ENCODE measurements around the gene PKDCC. TPM values are rescaled to one million over a fixed set of nuclear protein-coding genes. Genes with fewer than 3 reads are reported as not detected.

PKDCC gene, protein sequence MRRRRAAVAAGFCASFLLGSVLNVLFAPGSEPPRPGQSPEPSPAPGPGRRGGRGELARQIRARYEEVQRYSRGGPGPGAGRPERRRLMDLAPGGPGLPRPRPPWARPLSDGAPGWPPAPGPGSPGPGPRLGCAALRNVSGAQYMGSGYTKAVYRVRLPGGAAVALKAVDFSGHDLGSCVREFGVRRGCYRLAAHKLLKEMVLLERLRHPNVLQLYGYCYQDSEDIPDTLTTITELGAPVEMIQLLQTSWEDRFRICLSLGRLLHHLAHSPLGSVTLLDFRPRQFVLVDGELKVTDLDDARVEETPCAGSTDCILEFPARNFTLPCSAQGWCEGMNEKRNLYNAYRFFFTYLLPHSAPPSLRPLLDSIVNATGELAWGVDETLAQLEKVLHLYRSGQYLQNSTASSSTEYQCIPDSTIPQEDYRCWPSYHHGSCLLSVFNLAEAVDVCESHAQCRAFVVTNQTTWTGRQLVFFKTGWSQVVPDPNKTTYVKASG
- total RNA-seq (2014; rRNA removed; shearing (Covaris generic); ENCODE audit: low replicate concordance) = not detected in 2 replicates

GRCh38 chr2:42047488-42048298, at the start of gene PKDCC:
PKDCC (plus strand) TSS chr2:42048021; CDS start chr2:42048200, 179 bp downstream.
- H3K27me3 ChIP-seq (ENCODE audit: low read length) = no peaks in the 10 kb centered on the region
- no peak within 1 kb of the TSS for H3K4me2 ChIP-seq (ENCODE audit: low read depth, low read length, poor library complexity, severe bottlenecking)
- no peak within 1 kb of the TSS for H3K9ac ChIP-seq (ENCODE audit: low read length)
- no peak for DNase-seq
- H3K4me3 ChIP-seq (ENCODE audit: low read length) = no peak within 1 kb of the TSS
- no peaks in the 10 kb centered on the region for H4K20me1 ChIP-seq (ENCODE audit: insufficient read depth, low read depth, low read length)
- H3K9me3 ChIP-seq (ENCODE audit: low read length) = no peaks in the 10 kb centered on the region
- H3K4me1 ChIP-seq (ENCODE audit: low read length) = no peaks in the 10 kb centered on the region
- H2AFZ ChIP-seq (ENCODE audit: low read length) = no peak within 1 kb of the TSS
- H3K27ac ChIP-seq (ENCODE audit: low read length) = no peak within 1 kb of the TSS
- H3K79me2 ChIP-seq (ENCODE audit: low read length) = no peaks in the 10 kb centered on the region
- no peaks in the 10 kb centered on the region for H3K36me3 ChIP-seq (ENCODE audit: insufficient read depth, low read length)
- H3K9me2 ChIP-seq (replicated peaks; ENCODE audit: insufficient read depth, low read length) = no peaks in the 10 kb centered on the region

DNA sequence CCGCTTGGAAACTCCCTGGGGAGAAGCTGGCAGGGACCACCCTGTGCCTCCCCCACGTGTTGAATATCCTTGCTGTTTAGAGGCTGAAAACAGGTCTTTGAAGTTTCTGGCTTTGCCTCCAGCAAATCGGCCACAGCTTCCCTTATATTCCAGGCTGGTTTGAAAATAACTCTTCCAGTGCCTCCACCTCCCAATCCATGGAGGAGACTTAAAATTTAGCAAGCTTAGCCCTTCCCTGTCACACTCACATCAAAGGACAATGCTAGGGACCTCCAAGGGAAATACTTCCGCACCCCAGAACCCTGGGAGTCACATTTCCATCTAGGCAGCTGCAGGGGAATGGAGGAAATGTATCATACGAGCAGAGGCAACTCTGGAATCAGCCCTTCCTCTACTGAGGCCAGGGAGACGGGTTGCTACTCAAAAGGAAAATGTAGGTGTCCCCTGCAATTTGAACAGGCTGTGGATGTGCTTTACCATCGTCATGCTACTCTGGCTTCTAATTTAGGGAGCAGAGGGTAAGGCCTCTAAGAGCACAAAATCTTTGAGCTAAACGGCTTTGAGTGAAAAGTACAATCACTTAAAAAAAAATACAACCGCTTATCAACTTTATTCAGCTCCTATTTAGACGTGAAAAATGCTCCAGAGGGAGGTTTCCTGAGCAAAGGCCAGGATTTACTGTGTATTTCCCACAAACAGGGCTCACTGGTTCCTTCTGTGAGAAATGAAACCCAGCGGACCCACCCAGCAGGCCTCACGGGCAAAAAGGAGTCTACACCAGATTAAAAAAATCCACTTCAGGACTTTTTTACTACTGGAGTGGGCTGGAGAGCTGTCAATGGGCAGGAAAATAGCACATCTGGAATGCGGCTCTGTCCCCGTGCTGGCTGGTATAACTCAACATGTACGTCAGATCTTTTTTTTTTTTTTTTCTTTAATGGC, 49.4 kb upstream of the PKDCC start:
- Histone ChIP-seq H3K4me2 (ENCODE audit: low read depth, low read length, poor library complexity, severe bottlenecking) (no peak overlapping the region), H3K27ac (ENCODE audit: low read length) (no peak overlapping the region), H3K9me3 (ENCODE audit: low read length) (no peaks in the 10 kb centered on the region), H3K27me3 (ENCODE audit: low read length) (no peaks in the 10 kb centered on the region), H3K36me3 (ENCODE audit: insufficient read depth, low read length) (no peaks in the 10 kb centered on the region), H3K4me1 (ENCODE audit: low read length) (no peaks in the 10 kb centered on the region), H3K9me2 (replicated peaks; ENCODE audit: insufficient read depth, low read length) (no peaks in the 10 kb centered on the region), H3K79me2 (ENCODE audit: low read length) (no peaks in the 10 kb centered on the region), H2AFZ (ENCODE audit: low read length) (no peak overlapping the region), H4K20me1 (ENCODE audit: insufficient read depth, low read depth, low read length) (no peaks in the 10 kb centered on the region), H3K9ac (ENCODE audit: low read length) (no peak overlapping the region), H3K4me3 (ENCODE audit: low read length) (no peak overlapping the region)
- DNase-seq = no peak

DNA sequence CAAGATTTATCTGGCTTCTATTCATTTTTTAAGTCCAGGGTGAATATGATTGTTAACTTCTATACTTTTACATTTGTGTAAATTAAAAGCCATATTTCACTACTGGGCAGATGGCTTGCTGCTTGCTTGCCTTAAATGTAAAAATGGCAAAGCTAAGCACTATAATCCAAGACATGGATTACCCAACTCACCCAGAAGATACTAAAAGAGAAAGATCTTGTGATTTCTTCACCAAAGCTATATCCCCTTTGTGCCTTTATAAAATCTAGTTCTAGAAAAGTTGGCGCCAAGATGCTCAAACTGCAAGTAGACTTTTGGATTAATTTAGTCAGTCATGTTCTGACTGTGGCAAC, 48.7 kb upstream of the PKDCC start:
- no peaks in the 10 kb centered on the region for H3K27me3 ChIP-seq (ENCODE audit: low read length)
- no peaks in the 10 kb centered on the region for H3K9me3 ChIP-seq (ENCODE audit: low read length)
- no peaks in the 10 kb centered on the region for H3K9me2 ChIP-seq (replicated peaks; ENCODE audit: insufficient read depth, low read length)
- H3K36me3 ChIP-seq (ENCODE audit: insufficient read depth, low read length) = no peaks in the 10 kb centered on the region
- no peak overlapping the region for H3K4me2 ChIP-seq (ENCODE audit: low read depth, low read length, poor library complexity, severe bottlenecking)
- H2AFZ ChIP-seq (ENCODE audit: low read length) = no peak overlapping the region
- no peak overlapping the region for H3K4me3 ChIP-seq (ENCODE audit: low read length)
- H3K79me2 ChIP-seq (ENCODE audit: low read length) = no peaks in the 10 kb centered on the region
- H3K4me1 ChIP-seq (ENCODE audit: low read length) = no peaks in the 10 kb centered on the region
- H3K9ac ChIP-seq (ENCODE audit: low read length) = no peak overlapping the region
- H4K20me1 ChIP-seq (ENCODE audit: insufficient read depth, low read depth, low read length) = no peaks in the 10 kb centered on the region
- H3K27ac ChIP-seq (ENCODE audit: low read length) = no peak overlapping the region
- DNase-seq = no peak

DNA sequence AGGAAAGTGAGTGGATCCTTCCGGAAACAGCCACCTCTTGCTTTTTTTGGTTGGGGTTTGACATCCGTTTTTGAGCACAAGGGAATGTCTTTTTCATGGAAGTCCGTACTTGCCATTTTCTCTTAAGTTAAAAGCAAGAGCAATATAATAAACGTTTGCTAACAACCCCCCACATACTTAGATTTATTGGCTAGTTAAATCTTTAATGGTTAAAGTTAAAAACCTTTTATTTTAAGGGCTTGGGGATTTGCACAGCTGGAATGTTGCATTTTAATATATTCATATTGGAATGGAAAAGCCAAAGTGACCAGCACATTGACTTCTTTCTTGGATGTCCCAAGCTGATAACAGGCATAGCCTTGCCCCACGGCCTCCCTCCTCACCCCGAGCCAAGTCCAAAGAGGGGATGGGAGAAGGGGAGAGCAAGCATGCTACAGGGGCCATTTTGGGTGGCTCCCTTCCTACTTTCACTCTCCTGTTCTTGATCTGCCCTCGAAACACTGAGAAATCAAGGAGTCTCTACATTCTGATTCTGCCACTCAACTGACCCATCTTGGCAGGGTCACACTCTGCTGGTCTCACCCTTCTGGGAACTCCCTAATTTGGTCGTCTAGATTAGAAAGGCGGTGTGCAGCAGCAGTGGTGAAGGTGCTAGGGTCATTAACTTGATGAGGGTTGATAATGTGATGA, 48.1 kb upstream of the PKDCC start:
- no peak overlapping the region for H2AFZ ChIP-seq (ENCODE audit: low read length)
- H3K27me3 ChIP-seq (ENCODE audit: low read length) = no peaks in the 10 kb centered on the region
- H3K9me3 ChIP-seq (ENCODE audit: low read length) = no peaks in the 10 kb centered on the region
- H3K79me2 ChIP-seq (ENCODE audit: low read length) = no peaks in the 10 kb centered on the region
- H3K36me3 ChIP-seq (ENCODE audit: insufficient read depth, low read length) = no peaks in the 10 kb centered on the region
- H4K20me1 ChIP-seq (ENCODE audit: insufficient read depth, low read depth, low read length) = no peaks in the 10 kb centered on the region
- H3K4me1 ChIP-seq (ENCODE audit: low read length) = no peaks in the 10 kb centered on the region
- H3K4me2 ChIP-seq (ENCODE audit: low read depth, low read length, poor library complexity, severe bottlenecking) = no peak overlapping the region
- no peaks in the 10 kb centered on the region for H3K9me2 ChIP-seq (replicated peaks; ENCODE audit: insufficient read depth, low read length)
- H3K27ac ChIP-seq (ENCODE audit: low read length) = no peak overlapping the region
- DNase-seq = no peak
- no peak overlapping the region for H3K9ac ChIP-seq (ENCODE audit: low read length)
- H3K4me3 ChIP-seq (ENCODE audit: low read length) = no peak overlapping the region

DNA sequence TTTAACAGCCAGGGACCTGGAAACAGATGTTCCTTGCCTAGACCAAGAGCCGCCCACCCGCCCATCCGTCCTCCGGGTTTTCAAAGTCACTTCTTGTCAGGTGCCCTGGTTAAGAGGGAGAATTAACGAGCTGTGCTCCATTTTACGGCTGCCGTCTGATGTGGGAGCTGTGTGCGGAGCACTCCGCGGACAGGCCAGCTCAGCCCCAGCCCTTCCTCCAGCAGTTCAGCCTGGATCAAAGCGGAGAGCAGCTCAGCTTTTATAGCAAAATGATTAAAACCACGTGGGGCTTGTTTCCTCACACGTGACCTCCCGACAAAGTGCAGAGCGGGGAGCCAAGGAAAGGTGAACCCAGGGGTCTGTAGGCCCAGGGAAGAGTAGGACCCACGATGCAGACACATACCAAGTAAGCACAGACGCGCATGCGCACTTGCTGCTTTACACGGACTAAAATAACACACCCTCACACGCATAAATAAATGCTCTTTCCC, 46.1 kb upstream of the PKDCC start:
- DNase-seq = no peak
- no peaks in the 10 kb centered on the region for H3K9me2 ChIP-seq (replicated peaks; ENCODE audit: insufficient read depth, low read length)
- no peak overlapping the region for H3K4me2 ChIP-seq (ENCODE audit: low read depth, low read length, poor library complexity, severe bottlenecking)
- H2AFZ ChIP-seq (ENCODE audit: low read length) = no peak overlapping the region
- no peaks in the 10 kb centered on the region for H3K9me3 ChIP-seq (ENCODE audit: low read length)
- H3K27ac ChIP-seq (ENCODE audit: low read length) = no peak overlapping the region
- H3K27me3 ChIP-seq (ENCODE audit: low read length) = no peaks in the 10 kb centered on the region
- H4K20me1 ChIP-seq (ENCODE audit: insufficient read depth, low read depth, low read length) = no peaks in the 10 kb centered on the region
- H3K36me3 ChIP-seq (ENCODE audit: insufficient read depth, low read length) = no peaks in the 10 kb centered on the region
- H3K9ac ChIP-seq (ENCODE audit: low read length) = no peak overlapping the region
- no peaks in the 10 kb centered on the region for H3K79me2 ChIP-seq (ENCODE audit: low read length)
- H3K4me1 ChIP-seq (ENCODE audit: low read length) = no peaks in the 10 kb centered on the region
- no peak overlapping the region for H3K4me3 ChIP-seq (ENCODE audit: low read length)

GRCh38 chr2:42007551-42007950, 40.3 kb upstream of the PKDCC start:
- no peaks in the 10 kb centered on the region for H3K9me3 ChIP-seq (ENCODE audit: low read length)
- H3K9ac ChIP-seq (ENCODE audit: low read length) = no peak overlapping the region
- H3K4me2 ChIP-seq (ENCODE audit: low read depth, low read length, poor library complexity, severe bottlenecking) = no peak overlapping the region
- no peak overlapping the region for H2AFZ ChIP-seq (ENCODE audit: low read length)
- no peaks in the 10 kb centered on the region for H3K9me2 ChIP-seq (replicated peaks; ENCODE audit: insufficient read depth, low read length)
- no peaks in the 10 kb centered on the region for H4K20me1 ChIP-seq (ENCODE audit: insufficient read depth, low read depth, low read length)
- H3K27ac ChIP-seq (ENCODE audit: low read length) = no peak overlapping the region
- H3K79me2 ChIP-seq (ENCODE audit: low read length) = no peaks in the 10 kb centered on the region
- no peak for DNase-seq
- H3K27me3 ChIP-seq (ENCODE audit: low read length) = no peaks in the 10 kb centered on the region
- no peaks in the 10 kb centered on the region for H3K36me3 ChIP-seq (ENCODE audit: insufficient read depth, low read length)
- H3K4me1 ChIP-seq (ENCODE audit: low read length) = no peaks in the 10 kb centered on the region
- no peak overlapping the region for H3K4me3 ChIP-seq (ENCODE audit: low read length)

GRCh38 chr2:42008241-42008921, 39.4 kb upstream of the PKDCC start:
- no peaks in the 10 kb centered on the region for H3K27me3 ChIP-seq (ENCODE audit: low read length)
- no peaks in the 10 kb centered on the region for H3K4me1 ChIP-seq (ENCODE audit: low read length)
- H3K9me2 ChIP-seq (replicated peaks; ENCODE audit: insufficient read depth, low read length) = no peaks in the 10 kb centered on the region
- no peak overlapping the region for H3K9ac ChIP-seq (ENCODE audit: low read length)
- no peak overlapping the region for H3K27ac ChIP-seq (ENCODE audit: low read length)
- DNase-seq = no peak
- H3K4me2 ChIP-seq (ENCODE audit: low read depth, low read length, poor library complexity, severe bottlenecking) = no peak overlapping the region
- no peaks in the 10 kb centered on the region for H3K36me3 ChIP-seq (ENCODE audit: insufficient read depth, low read length)
- H4K20me1 ChIP-seq (ENCODE audit: insufficient read depth, low read depth, low read length) = no peaks in the 10 kb centered on the region
- no peak overlapping the region for H3K4me3 ChIP-seq (ENCODE audit: low read length)
- no peak overlapping the region for H2AFZ ChIP-seq (ENCODE audit: low read length)
- H3K9me3 ChIP-seq (ENCODE audit: low read length) = no peaks in the 10 kb centered on the region
- H3K79me2 ChIP-seq (ENCODE audit: low read length) = no peaks in the 10 kb centered on the region

All from Karpas-422 (cell line).